22Rv1 (cell line): ENCODE results near the gene C16orf96.

Experiments
- H3K27ac ChIP-seq: fragments of 450-650 bp; 2 replicates; pipeline ENCODE4 v1.5.1; 2017
- CTCF ChIP-seq: fragments of 450-650 bp; IDR thresholded peaks from 2 replicates; pipeline ENCODE4 v1.5.1; 2017; ENCODE audit warnings: mild to moderate bottlenecking
- ZFX ChIP-seq: fragments of 450-650 bp; IDR thresholded peaks from 2 replicates; pipeline ENCODE4 v1.6.1; 2017; ENCODE audit warnings: antibody characterized with exemption, borderline replicate concordance

The C16orf96 gene

GRCh38 chr16:4633910-4634635 lies 77.9 kb downstream of the C16orf96 start:
- TF ChIP-seq ZFX, result no peak
- TF ChIP-seq CTCF, result no peak
- no peak overlapping the region for H3K27ac ChIP-seq

GRCh38 chr16:4634768-4635167 lies 78.6 kb downstream of the C16orf96 start:
- TF ChIP-seq CTCF (no peak), ZFX (no peak)
- H3K27ac ChIP-seq, result no peak overlapping the region

- no peak overlapping the region for H3K27ac ChIP-seq
Observed at GRCh38 chr16:4636196-4636595, 80.1 kb downstream of the C16orf96 start.

GRCh38 chr16:4637501-4638166 lies 81.5 kb downstream of the C16orf96 start:
- TF ChIP-seq ZFX, result no peak
- no peak for TF ChIP-seq CTCF
- no peak overlapping the region for H3K27ac ChIP-seq

More at GRCh38 chr16:4636196-4636595, 80.1 kb downstream of the C16orf96 start:
- TF ChIP-seq CTCF, result no peak
- TF ChIP-seq ZFX, result no peak

GRCh38 chr16:4639899-4640509 lies 83.9 kb downstream of the C16orf96 start:
- TF ChIP-seq ZFX (no peak), CTCF (no peak)

GRCh38 chr16:4640572-4641305 lies 84.6 kb downstream of the C16orf96 start:
- H3K27ac ChIP-seq, result no peak overlapping the region
- no peak for TF ChIP-seq ZFX
- TF ChIP-seq CTCF, result no peak

More at GRCh38 chr16:4639899-4640509, 83.9 kb downstream of the C16orf96 start:
- H3K27ac ChIP-seq, result no peak overlapping the region
